NCI-H2171 (cell line): ENCODE measurements around the gene MLLT3.

Experiments
- DNase-seq: peaks from one replicate; lab custom pipeline; 2025; lab: John Stamatoyannopoulos, UW

The MLLT3 gene

DNA sequence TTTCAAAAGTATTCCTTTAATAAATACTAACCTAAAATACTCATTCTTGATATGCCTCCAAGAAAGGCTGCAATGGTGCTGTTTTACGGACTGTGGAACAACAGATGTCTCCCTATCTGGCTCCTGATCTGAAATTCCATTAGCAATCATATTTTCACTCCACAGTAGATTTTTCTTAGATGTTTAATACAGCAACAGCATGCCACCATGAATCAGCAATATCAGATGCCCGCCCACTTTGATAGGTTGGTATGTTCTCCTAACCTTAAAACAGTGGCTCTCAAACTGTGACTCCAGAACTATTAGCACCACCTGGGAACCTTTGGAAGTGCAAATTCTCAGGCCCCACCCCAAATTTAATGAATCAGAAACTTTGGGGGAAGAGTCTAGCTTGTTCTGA lies 110.2 kb downstream of the MLLT3 start:
- DNase-seq = no peak

GRCh38 chr9:20511686-20512085 lies 110.6 kb downstream of the MLLT3 start:
- DNase-seq = no peak

DNA sequence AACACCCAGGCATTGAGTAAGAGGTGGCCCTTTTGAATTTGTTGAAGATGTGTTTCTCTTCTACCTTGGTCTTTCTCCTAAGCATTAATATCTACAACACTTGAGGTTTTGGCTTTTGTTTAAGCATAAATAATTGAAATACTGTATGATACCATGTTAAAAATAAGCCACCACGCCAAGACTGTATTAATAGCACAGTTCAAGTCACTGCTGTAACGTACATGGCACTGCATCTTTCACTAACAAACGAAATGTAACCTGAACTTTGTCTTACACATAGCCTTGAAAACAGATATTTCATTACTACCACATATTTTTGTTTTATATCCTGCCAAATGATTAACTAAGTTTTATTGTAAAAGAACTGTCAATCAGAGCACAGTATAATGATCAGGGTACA lies 112.8 kb downstream of the MLLT3 start:
- no peak for DNase-seq

DNA sequence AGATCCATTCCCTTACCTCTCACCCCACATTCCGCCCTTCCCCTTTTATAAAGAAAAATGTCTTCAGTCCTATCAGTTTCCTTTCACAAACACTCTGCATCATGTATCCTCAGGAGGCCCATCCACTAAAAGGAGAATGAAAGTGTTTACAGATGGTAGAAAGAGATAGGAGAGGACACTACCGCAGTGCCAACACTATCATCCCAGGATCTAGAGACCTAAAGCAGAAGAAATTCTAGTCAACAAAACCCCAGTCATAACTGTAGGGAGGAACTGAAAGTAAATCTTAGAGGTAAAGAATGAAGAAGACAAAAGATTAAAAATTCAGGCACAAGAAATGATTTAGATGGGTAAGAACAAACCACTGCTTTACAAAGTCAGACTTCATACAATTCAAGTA lies 114.1 kb downstream of the MLLT3 start:
- no peak for DNase-seq

DNA sequence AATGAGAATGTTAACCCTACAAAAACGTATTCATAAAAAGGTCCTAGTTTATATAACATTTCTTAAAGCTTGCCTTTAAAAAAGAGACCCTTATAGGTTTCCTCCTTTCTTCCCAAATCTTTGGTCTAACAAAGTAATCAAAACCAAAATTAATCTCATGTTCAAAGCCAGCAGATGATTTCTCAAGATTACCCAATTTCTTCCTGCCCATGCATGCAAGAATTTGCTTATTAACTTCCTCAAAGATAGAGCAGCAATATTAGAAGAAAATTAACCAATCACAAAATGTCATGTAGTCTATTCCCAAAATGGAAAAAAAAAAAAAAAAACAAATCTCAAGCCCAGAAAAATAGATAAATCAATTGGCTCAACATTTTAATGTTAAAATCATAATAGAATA lies 114.9 kb downstream of the MLLT3 start:
- DNase-seq = no peak

GRCh38 chr9:20506099-20506900 lies 116.0 kb downstream of the MLLT3 start:
- no peak for DNase-seq

GRCh38 chr9:20505574-20505973 lies 116.7 kb downstream of the MLLT3 start:
- DNase-seq = no peak

DNA sequence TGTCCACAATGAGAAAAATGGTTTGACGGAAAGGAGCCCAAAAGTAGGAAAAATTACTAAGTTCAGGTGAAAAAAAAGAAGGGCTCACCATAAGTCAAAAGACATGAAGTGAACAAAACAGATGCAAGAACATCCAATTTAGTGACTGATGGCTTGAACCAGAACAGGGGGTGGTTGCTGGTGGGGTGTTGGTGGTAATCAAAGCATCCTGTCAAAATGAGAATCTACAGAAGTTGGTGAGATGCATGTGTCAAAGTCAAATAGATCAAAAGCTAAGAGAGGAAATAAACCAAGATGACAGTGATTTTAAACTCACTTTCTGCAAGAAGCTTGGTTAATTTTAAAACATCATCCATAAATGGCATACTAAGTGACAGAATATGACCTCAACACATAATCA lies 117.4 kb downstream of the MLLT3 start:
- no peak for DNase-seq

GRCh38 chr9:20500101-20500500 lies 122.2 kb downstream of the MLLT3 start:
- no peak for DNase-seq

DNA sequence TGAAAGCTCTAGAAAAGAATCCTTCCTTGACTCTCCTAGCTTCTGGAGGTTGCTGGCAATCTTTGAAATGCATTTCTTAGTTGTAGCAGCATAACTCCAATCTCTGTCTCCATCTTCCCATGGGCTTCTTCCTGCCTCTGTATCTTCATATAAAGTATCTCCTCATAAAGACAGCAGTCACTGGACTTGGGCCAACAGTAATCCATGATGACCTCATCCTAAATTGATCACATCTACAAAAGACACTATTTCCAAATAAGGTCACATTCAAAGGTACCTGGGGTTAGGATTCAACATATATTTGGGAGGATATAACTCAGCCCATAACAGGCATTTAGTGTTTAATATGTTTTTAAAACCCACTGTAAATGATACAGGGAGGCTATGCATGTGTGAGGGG lies 123.3 kb downstream of the MLLT3 start:
- DNase-seq = no peak

DNA sequence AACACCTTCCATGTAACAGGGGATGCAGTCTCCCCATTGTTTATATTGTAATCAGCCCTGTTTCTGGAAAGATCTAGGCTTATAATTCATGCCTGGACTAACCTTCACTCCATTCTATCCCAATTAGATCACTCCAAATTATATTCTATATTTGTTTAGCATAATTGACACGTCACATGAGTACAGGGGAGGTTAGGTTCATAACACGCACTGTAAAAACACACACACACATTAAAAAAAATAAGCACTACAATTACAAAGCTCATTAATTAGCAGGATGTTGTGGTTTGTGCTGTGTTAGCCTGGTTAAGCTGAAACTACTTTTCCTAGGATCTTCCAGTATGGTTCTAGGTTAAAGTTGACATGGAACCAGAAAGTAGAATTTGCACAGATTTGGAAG lies 126.0 kb downstream of the MLLT3 start:
- no peak for DNase-seq

GRCh38 chr9:20495098-20495497 lies 127.2 kb downstream of the MLLT3 start:
- DNase-seq = no peak

DNA sequence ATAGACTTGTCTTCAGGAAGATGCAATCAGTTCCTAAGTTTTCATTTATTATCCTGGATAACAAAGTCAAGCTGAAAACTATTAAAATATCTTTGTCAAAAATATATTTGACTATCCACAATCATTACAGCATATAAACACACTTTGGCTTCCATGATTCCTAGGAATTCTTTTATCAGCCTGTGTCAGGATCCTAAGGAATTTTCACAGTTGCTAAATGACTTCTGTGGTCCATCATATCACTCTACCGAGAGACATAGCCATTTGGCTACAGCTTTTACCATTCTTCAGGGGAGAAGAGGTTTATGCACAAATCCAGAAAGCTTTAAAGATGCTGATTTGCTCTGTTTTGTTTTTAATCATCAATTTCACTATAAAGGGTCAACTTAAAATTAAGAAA lies 128.3 kb downstream of the MLLT3 start:
- DNase-seq = no peak

- no peak for DNase-seq
Observed at GRCh38 chr9:20492772-20493171, 129.5 kb downstream of the MLLT3 start.

GRCh38 chr9:20491612-20492011 lies 130.7 kb downstream of the MLLT3 start:
- no peak for DNase-seq

DNA sequence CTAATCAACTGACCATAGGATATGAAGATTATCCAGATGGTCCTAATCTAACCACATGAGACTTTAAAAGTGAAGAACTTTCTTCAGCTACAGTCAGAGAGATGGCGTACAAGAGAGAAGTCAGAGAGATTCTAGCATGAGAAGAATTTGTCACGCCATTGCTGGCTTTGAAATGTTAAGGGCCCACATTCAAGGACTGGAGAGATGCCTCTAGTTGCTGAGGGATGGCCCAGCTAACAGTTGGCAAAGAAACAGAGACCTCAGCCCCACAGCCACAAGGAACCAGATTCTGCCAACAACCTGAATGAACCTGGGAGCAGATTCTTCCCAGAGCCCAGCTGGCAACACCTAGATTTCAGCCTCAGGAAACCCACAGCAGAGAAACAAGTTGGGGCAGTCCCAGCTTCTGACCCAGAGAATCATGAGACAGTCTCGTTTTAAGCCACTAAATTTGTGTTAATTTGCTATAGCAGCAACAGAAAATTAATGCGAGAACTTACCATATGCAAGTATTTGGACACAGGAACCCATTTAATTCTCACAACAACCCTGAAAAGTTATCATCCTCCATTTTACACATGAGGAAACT lies 132.0 kb downstream of the MLLT3 start:
- DNase-seq = no peak

- DNase-seq = no peak
Observed at GRCh38 chr9:20488691-20489090, 133.6 kb downstream of the MLLT3 start.

DNA sequence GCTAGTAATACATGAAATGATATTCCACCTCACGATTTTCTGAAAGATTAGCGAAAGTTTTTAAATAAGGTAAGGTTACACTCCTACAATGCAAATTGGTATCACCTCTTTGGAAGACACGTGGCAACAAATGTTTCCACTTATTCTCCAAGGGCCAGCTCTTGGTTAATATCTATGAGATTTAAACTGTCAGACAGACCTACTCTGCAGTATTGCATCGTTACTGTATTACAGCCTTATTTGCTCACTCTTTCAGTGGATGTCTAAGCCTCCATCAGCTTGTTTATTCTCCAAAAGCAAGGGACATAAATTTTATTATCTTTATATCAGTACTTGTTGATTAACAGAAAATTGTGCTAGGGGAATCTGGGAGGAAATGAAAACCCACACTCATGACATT lies 135.7 kb downstream of the MLLT3 start:
- DNase-seq = no peak

GRCh38 chr9:20481437-20481836 lies 140.9 kb downstream of the MLLT3 start:
- DNase-seq = no peak

DNA sequence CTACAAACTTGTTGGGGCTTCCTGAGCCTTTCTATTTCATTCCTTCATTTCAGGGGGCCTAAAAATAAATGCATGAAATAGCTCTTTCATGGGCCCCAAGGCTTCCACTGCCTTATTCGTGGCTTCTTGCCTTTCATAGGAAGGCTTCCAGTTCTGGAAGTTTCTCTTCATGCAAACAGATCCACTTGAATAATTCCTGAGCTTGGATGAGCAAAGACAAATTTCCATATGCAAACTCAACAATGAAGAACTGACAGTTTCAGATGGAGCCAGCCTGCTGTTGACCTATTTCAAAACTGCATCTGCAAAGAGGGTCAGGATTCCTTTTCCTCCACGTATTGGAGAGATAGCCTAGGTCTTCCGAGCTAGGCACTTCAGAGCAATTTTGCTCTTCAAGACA lies 142.1 kb downstream of the MLLT3 start:
- DNase-seq = no peak

- no peak for DNase-seq
Observed at GRCh38 chr9:20479419-20480155, 142.7 kb downstream of the MLLT3 start.

- DNase-seq = no peak
Observed at GRCh38 chr9:20478786-20479185, 143.5 kb downstream of the MLLT3 start.

- DNase-seq = no peak
Observed at GRCh38 chr9:20477940-20478620, 144.2 kb downstream of the MLLT3 start.
